Fibroblast of skin of back (primary cell): Measurements from ENCODE around the gene TCP11. TPM values are rescaled to one million over a fixed set of nuclear protein-coding genes. Genes with fewer than 3 reads are reported as not detected.

Experiments
- DNase-seq: peaks from one replicate; pipeline ENCODE4 v3.0.0-alpha.2; 2013
- polyA plus RNA-seq, 2 experiments: library from polyadenylated mRNA; unstranded; fragments of 120-200 nt; gene quantifications; one replicate each; pipeline ENCODE4 v1.2.1, GENCODE V29; 2013; ENCODE audit not compliant: insufficient read length in 2 of 2

TCP11 gene
- polyA plus RNA-seq (2013, experiment 1 of 2; ENCODE audit: insufficient read length): 0.29 TPM
- polyA plus RNA-seq (2013, experiment 2 of 2; ENCODE audit: insufficient read length): 0.30 TPM

GRCh38 chr6:35141007-35141655 lies at the start of gene TCP11:
TSS of gene TCP11 (minus strand) at chr6:35141339. CDS start at chr6:35140870, 469 bp downstream.
- DNase-seq: peak; percentile 21

- DNase-seq: peak; percentile 51
Observed at GRCh38 chr6:35190306-35190705, 49.2 kb upstream of the TCP11 start.

- DNase-seq: no peak
Observed at GRCh38 chr6:35188886-35189285, 47.7 kb upstream of the TCP11 start.

- DNase-seq: no peak
Observed at GRCh38 chr6:35186571-35186970, 45.4 kb upstream of the TCP11 start.

GRCh38 chr6:35185971-35186370 lies 44.8 kb upstream of the TCP11 start:
- no peak for DNase-seq

GRCh38 chr6:35185302-35185681 lies 44.2 kb upstream of the TCP11 start:
- peak; percentile 90 for DNase-seq

GRCh38 chr6:35184580-35185301 lies 43.6 kb upstream of the TCP11 start:
- DNase-seq: no peak

- no peak for DNase-seq
Observed at GRCh38 chr6:35183935-35184334, 42.8 kb upstream of the TCP11 start.

- DNase-seq: no peak
Observed at GRCh38 chr6:35183281-35183680, 42.1 kb upstream of the TCP11 start.

- peak; percentile 92 for DNase-seq
Observed at GRCh38 chr6:35181933-35182612, 40.9 kb upstream of the TCP11 start.

- peak; percentile 91 for DNase-seq
Observed at GRCh38 chr6:35181308-35181932, 40.3 kb upstream of the TCP11 start.

- no peak for DNase-seq
Observed at GRCh38 chr6:35179901-35180535, 38.9 kb upstream of the TCP11 start.

GRCh38 chr6:35178932-35179832 lies 38.0 kb upstream of the TCP11 start:
- peak; percentile 44 for DNase-seq

GRCh38 chr6:35178012-35178411 lies 36.9 kb upstream of the TCP11 start:
- DNase-seq: no peak

GRCh38 chr6:35177596-35177995 lies 36.5 kb upstream of the TCP11 start:
- DNase-seq: peak; percentile 78

GRCh38 chr6:35177157-35177556 lies 36.0 kb upstream of the TCP11 start:
- peak; percentile 38 for DNase-seq

GRCh38 chr6:35176301-35177024 lies 35.3 kb upstream of the TCP11 start:
- DNase-seq: no peak

- no peak for DNase-seq
Observed at GRCh38 chr6:35174501-35174900, 33.4 kb upstream of the TCP11 start.

- no peak for DNase-seq
Observed at GRCh38 chr6:35174088-35174434, 32.9 kb upstream of the TCP11 start.

GRCh38 chr6:35173427-35174087 lies 32.4 kb upstream of the TCP11 start:
- peak; percentile 61 for DNase-seq
